HEK293 (cell line): ENCODE data around the gene C16orf74.

Experiments
- CTCF ChIA-PET: fragments of 350-600 bp; formaldehyde crosslinking; extraction: SDS; loops from one replicate; lab custom pipeline; 2021; ENCODE audit warnings: antibody characterized with exemption; lab: Yijun Ruan, JAX
- POLR2A ChIA-PET: fragments of 300-600 bp; formaldehyde crosslinking; extraction: SDS; loops from one replicate; lab custom pipeline; 2020; ENCODE audit warnings: antibody characterized with exemption, inconsistent platforms; lab: Yijun Ruan, JAX
- H3K27ac ChIP-seq: fragments of 200-500 bp; sonication (Bioruptor generic); 2 replicates; pipeline ENCODE4 v1.5.1; 2014; ENCODE audit warnings: low read depth, low read length, control low read depth, inconsistent platforms; ENCODE audit errors: extremely low read depth
- H3K36me3 ChIP-seq, 2 experiments: fragments of 200-500 bp in 1 of 2; sonication (Bioruptor generic) in 1 of 2; 1 replicate in 1 of 2; 2 replicates in 1 of 2; pipeline ENCODE4 v1.5.1; 2014 to 2017; ENCODE audit warnings: inconsistent platforms in 2 of 2, low read length in 2 of 2; ENCODE audit not compliant: control insufficient read depth in 2 of 2, insufficient read depth in 1 of 2
- H3K4me1 ChIP-seq: fragments of 200-500 bp; sonication (Bioruptor generic); 2 replicates; pipeline ENCODE4 v1.5.1; 2014; ENCODE audit warnings: mild to moderate bottlenecking, low read length, inconsistent platforms; ENCODE audit not compliant: control insufficient read depth, insufficient read depth
- H3K4me3 ChIP-seq: 2 replicates; pipeline ENCODE4 v1.5.1; 2011; ENCODE audit warnings: low read depth, mild to moderate bottlenecking, control low read depth, low read length, moderate library complexity
- H3K9me3 ChIP-seq: fragments of 200-500 bp; sonication (Bioruptor generic); 2 replicates; pipeline ENCODE4 v1.5.1; 2014; ENCODE audit warnings: low read depth, low read length, inconsistent platforms; ENCODE audit not compliant: control insufficient read depth, insufficient read depth
- OVOL3 ChIP-seq: fragments of 450-650 bp; formaldehyde crosslinking; IDR thresholded peaks from 2 replicates; pipeline ENCODE4 v1.5.1; 2016; ENCODE audit warnings: missing biosample characterization, missing genetic modification characterization
- PATZ1 ChIP-seq: fragments of 450-650 bp; formaldehyde crosslinking; IDR thresholded peaks from 2 replicates; pipeline ENCODE4 v1.5.1; 2016; ENCODE audit warnings: missing biosample characterization, missing genetic modification characterization
- ZFP37 ChIP-seq: fragments of 450-650 bp; formaldehyde crosslinking; IDR thresholded peaks from 2 replicates; pipeline ENCODE4 v1.5.1; 2016; ENCODE audit warnings: missing biosample characterization, missing genetic modification characterization
- ZNF112 ChIP-seq: fragments of 450-650 bp; formaldehyde crosslinking; IDR thresholded peaks from 2 replicates; pipeline ENCODE4 v1.5.0; 2017; ENCODE audit warnings: missing biosample characterization, missing genetic modification characterization
- ZNF121 ChIP-seq: fragments of 450-650 bp; formaldehyde crosslinking; IDR thresholded peaks from 2 replicates; pipeline ENCODE4 v1.5.1; 2016; ENCODE audit warnings: missing biosample characterization, missing genetic modification characterization
- ZNF132 ChIP-seq: fragments of 450-650 bp; formaldehyde crosslinking; IDR thresholded peaks from 2 replicates; pipeline ENCODE4 v1.5.1; 2017; ENCODE audit warnings: missing biosample characterization, missing genetic modification characterization, borderline replicate concordance
- ZNF146 ChIP-seq: fragments of 450-650 bp; formaldehyde crosslinking; IDR thresholded peaks from 2 replicates; pipeline ENCODE4 v1.5.1; 2016; ENCODE audit warnings: missing biosample characterization, missing genetic modification characterization
- ZNF169 ChIP-seq: fragments of 450-650 bp; formaldehyde crosslinking; IDR thresholded peaks from 2 replicates; pipeline ENCODE4 v1.5.1; 2016; ENCODE audit warnings: missing biosample characterization, missing genetic modification characterization
- ZNF26 ChIP-seq: fragments of 450-650 bp; formaldehyde crosslinking; IDR thresholded peaks from 2 replicates; pipeline ENCODE4 v1.5.1; 2016; ENCODE audit warnings: missing biosample characterization, missing genetic modification characterization
- ZNF362 ChIP-seq: fragments of 450-650 bp; formaldehyde crosslinking; IDR thresholded peaks from 2 replicates; pipeline ENCODE4 v1.5.1; 2016; ENCODE audit warnings: missing biosample characterization, missing genetic modification characterization
- ZNF449 ChIP-seq: fragments of 450-650 bp; formaldehyde crosslinking; IDR thresholded peaks from 2 replicates; pipeline ENCODE4 v1.5.1; 2017; ENCODE audit warnings: missing biosample characterization, mild to moderate bottlenecking, missing genetic modification characterization, moderate library complexity
- ZNF585B ChIP-seq: fragments of 450-650 bp; formaldehyde crosslinking; IDR thresholded peaks from 2 replicates; pipeline ENCODE4 v1.5.1; 2016; ENCODE audit warnings: missing biosample characterization, missing genetic modification characterization
- ZNF639 ChIP-seq: fragments of 450-650 bp; formaldehyde crosslinking; IDR thresholded peaks from 2 replicates; pipeline ENCODE4 v1.5.1; 2016; ENCODE audit warnings: missing biosample characterization, missing genetic modification characterization
- TF ChIP-seq, protein P1 (sequence below): sonication (generic); formaldehyde crosslinking; IDR thresholded peaks from 2 replicates; pipeline ENCODE4 v1.8.1; 2022; ENCODE audit warnings: mild to moderate bottlenecking, moderate library complexity, missing genetic modification reagents
- TF ChIP-seq, protein P2 (sequence below): fragments of 450-650 bp; formaldehyde crosslinking; optimal IDR thresholded peaks from 2 replicates; pipeline ENCODE3; 2016; ENCODE audit warnings: missing biosample characterization, mild to moderate bottlenecking, missing genetic modification characterization
- TF ChIP-seq, protein P3 (sequence below): fragments of 450-650 bp; formaldehyde crosslinking; conservative IDR thresholded peaks from 2 replicates; pipeline ENCODE4 v1.5.1; 2016; ENCODE audit warnings: low read depth, missing biosample characterization, missing genetic modification characterization

The C16orf74 gene

GRCh38 chr16:85788819-85789218, 37.9 kb upstream of the C16orf74 start:
- no peak for TF ChIP-seq ZNF585B (tag by site-specific recombination)
- TF ChIP-seq ZNF112 (tag by site-specific recombination) = no peak
- TF ChIP-seq ZNF146 (tag by site-specific recombination) = no peak
- TF ChIP-seq ZNF362 = no peak
- TF ChIP-seq, protein P1, sequence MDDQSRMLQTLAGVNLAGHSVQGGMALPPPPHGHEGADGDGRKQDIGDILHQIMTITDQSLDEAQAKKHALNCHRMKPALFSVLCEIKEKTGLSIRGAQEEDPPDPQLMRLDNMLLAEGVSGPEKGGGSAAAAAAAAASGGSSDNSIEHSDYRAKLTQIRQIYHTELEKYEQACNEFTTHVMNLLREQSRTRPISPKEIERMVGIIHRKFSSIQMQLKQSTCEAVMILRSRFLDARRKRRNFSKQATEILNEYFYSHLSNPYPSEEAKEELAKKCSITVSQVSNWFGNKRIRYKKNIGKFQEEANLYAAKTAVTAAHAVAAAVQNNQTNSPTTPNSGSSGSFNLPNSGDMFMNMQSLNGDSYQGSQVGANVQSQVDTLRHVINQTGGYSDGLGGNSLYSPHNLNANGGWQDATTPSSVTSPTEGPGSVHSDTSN = no peak
- no peak for TF ChIP-seq ZNF169 (tag by site-specific recombination)
- ChIA-PET CTCF (no interaction called here), POLR2A (no interaction called here)
- no peaks in the 10 kb centered on the region for H3K9me3 ChIP-seq
- H3K4me1 ChIP-seq = no peaks in the 10 kb centered on the region
- H3K27ac ChIP-seq = no peak overlapping the region
- peaks cover 3 to 77% of the 10 kb centered on the region in 2 experiments for H3K36me3 ChIP-seq
- H3K4me3 ChIP-seq = no peak overlapping the region

DNA sequence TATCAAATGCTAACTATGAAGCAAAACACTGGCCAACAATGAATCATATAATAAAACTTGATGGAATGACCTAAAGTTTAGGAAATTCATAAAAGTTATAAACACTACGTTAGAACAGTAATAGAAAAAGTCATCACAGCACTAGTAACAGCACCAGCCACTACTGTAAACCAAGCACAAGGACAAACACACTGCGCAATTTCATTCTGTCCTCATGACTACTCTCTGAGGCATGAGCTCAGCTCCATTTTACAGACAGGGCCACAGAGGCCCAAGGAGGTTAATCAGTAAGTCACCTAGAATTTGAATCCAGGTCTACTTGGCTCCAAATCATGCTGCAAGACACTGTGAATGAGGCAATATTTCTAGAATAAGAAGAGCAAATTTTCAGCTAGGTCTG, 35.0 kb upstream of the C16orf74 start:
- POLR2A ChIA-PET = no interaction called here
- CTCF ChIA-PET = no interaction called here
- Histone ChIP-seq H3K36me3 (peaks cover 3 to 73% of the 10 kb centered on the region in 2 experiments), H3K9me3 (no peaks in the 10 kb centered on the region), H3K4me1 (no peaks in the 10 kb centered on the region), H3K27ac (no peak overlapping the region), H3K4me3 (no peak overlapping the region)
- TF ChIP-seq ZFP37 (tag by site-specific recombination) (no peak), PATZ1 (tag by site-specific recombination) (no peak)
- TF ChIP-seq, protein P2, sequence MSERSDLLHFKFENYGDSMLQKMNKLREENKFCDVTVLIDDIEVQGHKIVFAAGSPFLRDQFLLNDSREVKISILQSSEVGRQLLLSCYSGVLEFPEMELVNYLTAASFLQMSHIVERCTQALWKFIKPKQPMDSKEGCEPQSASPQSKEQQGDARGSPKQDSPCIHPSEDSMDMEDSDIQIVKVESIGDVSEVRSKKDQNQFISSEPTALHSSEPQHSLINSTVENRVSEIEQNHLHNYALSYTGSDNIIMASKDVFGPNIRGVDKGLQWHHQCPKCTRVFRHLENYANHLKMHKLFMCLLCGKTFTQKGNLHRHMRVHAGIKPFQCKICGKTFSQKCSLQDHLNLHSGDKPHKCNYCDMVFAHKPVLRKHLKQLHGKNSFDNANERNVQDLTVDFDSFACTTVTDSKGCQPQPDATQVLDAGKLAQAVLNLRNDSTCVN = no peak
- TF ChIP-seq, protein P3, sequence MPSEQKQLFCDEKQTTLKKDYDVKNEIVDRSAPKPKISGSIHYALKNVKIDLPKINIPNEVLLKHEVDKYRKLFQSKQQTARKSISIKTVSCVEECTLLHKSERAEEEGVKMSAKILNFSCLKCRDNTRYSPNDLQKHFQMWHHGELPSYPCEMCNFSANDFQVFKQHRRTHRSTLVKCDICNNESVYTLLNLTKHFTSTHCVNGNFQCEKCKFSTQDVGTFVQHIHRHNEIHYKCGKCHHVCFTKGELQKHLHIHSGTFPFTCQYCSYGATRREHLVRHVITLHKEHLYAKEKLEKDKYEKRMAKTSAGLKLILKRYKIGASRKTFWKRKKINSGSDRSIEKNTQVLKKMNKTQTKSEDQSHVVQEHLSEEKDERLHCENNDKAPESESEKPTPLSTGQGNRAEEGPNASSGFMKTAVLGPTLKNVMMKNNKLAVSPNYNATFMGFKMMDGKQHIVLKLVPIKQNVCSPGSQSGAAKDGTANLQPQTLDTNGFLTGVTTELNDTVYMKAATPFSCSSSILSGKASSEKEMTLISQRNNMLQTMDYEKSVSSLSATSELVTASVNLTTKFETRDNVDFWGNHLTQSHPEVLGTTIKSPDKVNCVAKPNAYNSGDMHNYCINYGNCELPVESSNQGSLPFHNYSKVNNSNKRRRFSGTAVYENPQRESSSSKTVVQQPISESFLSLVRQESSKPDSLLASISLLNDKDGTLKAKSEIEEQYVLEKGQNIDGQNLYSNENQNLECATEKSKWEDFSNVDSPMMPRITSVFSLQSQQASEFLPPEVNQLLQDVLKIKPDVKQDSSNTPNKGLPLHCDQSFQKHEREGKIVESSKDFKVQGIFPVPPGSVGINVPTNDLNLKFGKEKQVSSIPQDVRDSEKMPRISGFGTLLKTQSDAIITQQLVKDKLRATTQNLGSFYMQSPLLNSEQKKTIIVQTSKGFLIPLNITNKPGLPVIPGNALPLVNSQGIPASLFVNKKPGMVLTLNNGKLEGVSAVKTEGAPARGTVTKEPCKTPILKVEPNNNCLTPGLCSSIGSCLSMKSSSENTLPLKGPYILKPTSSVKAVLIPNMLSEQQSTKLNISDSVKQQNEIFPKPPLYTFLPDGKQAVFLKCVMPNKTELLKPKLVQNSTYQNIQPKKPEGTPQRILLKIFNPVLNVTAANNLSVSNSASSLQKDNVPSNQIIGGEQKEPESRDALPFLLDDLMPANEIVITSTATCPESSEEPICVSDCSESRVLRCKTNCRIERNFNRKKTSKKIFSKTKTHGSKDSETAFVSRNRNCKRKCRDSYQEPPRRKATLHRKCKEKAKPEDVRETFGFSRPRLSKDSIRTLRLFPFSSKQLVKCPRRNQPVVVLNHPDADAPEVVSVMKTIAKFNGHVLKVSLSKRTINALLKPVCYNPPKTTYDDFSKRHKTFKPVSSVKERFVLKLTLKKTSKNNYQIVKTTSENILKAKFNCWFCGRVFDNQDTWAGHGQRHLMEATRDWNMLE (tag by site-specific recombination) = no peak

DNA sequence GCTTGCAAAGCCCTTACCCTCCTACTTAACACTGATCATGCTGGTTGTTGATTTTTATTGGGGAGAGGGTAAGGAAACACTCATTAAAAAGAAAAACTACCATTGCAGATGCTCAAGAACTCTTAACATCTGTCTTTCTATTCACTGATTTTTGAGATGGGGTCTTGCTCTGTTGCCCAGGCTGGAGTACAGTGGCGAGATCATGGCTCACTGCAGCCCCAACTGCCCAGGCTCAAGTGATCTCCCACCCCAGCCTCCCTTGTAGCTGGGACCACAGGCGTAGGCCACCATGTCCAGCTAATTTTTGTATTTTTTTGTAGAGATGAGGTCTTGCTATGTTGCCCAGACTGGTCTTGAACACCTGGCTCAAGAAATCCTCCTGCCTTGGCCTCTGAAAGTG, 33.9 kb upstream of the C16orf74 start:
- Histone ChIP-seq H3K4me1 (no peaks in the 10 kb centered on the region), H3K36me3 (peaks cover 3 to 80% of the 10 kb centered on the region in 2 experiments), H3K4me3 (no peak overlapping the region), H3K9me3 (no peaks in the 10 kb centered on the region), H3K27ac (no peak overlapping the region)
- ChIA-PET CTCF (no interaction called here), POLR2A (no interaction called here)
- TF ChIP-seq ZNF121 (tag by site-specific recombination) (peak; percentile 93), ZNF449 (tag by site-specific recombination) (no peak), ZNF639 (tag by site-specific recombination) (no peak), ZNF26 (tag by site-specific recombination) (no peak), OVOL3 (tag by site-specific recombination) (no peak), ZNF132 (tag by site-specific recombination) (no peak)
